SK-N-SH (cell line): ENCODE results near the gene IRAK1BP1. TPM values are rescaled to one million over a fixed set of nuclear protein-coding genes. Genes with fewer than 3 reads are reported as not detected.

Source experiments
- CTCF ChIA-PET: fragments of 300-600, 350-600 bp; formaldehyde crosslinking; extraction: SDS; loops from one replicate; lab custom pipeline; 2021; lab: Yijun Ruan, JAX
- POLR2A ChIA-PET: fragments of 350-600 bp; sonication (Branson Sonifier 250); formaldehyde crosslinking; extraction: SDS; loops from one replicate; lab custom pipeline; 2020; ENCODE audit warnings: antibody characterized with exemption, inconsistent platforms; lab: Yijun Ruan, JAX
- DNase-seq: peaks from one replicate; pipeline ENCODE4 v3.0.0; 2012
- H2AFZ ChIP-seq: fragments of 200-600 bp; sonication (generic); 2 replicates; pipeline ENCODE4 v1.8.1; 2016; ENCODE audit warnings: antibody characterized with exemption, mild to moderate bottlenecking, low read depth
- H3F3A ChIP-seq: fragments of 200-600 bp; sonication (generic); replicated peaks from 2 replicates; pipeline ENCODE3; 2016; ENCODE audit warnings: antibody characterized with exemption, mild to moderate bottlenecking; ENCODE audit not compliant: insufficient read depth
- H3K27ac ChIP-seq, 2 experiments: fragments of 200-500 bp in 1 of 2; fragments of 200-600 bp in 1 of 2; sonication (Bioruptor generic) in 1 of 2; sonication (generic), shearing (Covaris generic) in 1 of 2; 2 replicates each; pipeline versions ENCODE4 v1.5.1 to v1.6.1; 2014 to 2016; ENCODE audit warnings: low read depth in 2 of 2, inconsistent platforms in 1 of 2, low read length in 1 of 2, mild to moderate bottlenecking in 1 of 2, mixed read lengths in 1 of 2
- H3K27me3 ChIP-seq: fragments of 200-600 bp; sonication (generic), shearing (Covaris generic); 2 replicates; pipeline ENCODE4 v1.6.1; 2016; ENCODE audit warnings: mixed run types; ENCODE audit not compliant: insufficient read depth
- H3K36me3 ChIP-seq, 2 experiments: fragments of 200-500 bp in 1 of 2; fragments of 200-600 bp in 1 of 2; sonication (Bioruptor generic) in 1 of 2; sonication (generic) in 1 of 2; replicated peaks in 1 of 2; 2 replicates each; pipeline versions ENCODE3 to v1.5.1; 2014 to 2016; ENCODE audit warnings: low read length in 1 of 2, mild to moderate bottlenecking in 1 of 2; ENCODE audit not compliant: insufficient read depth in 2 of 2, control insufficient read depth in 1 of 2
- H3K4me1 ChIP-seq, 2 experiments: fragments of 200-500 bp in 1 of 2; fragments of 200-600 bp in 1 of 2; sonication (Bioruptor generic) in 1 of 2; sonication (generic), shearing (Covaris generic) in 1 of 2; 2 replicates each; pipeline versions ENCODE4 v1.5.1 to v1.6.1; 2014 to 2016; ENCODE audit warnings: low read depth in 1 of 2, low read length in 1 of 2, mixed run types in 1 of 2; ENCODE audit not compliant: insufficient read depth in 2 of 2, control insufficient read depth in 1 of 2
- H3K4me2 ChIP-seq: fragments of 200-600 bp; sonication (generic), shearing (Covaris generic); 2 replicates; pipeline ENCODE4 v1.6.1; 2017; ENCODE audit warnings: mixed run types
- H3K4me3 ChIP-seq, 2 experiments: fragments of 200-500 bp in 1 of 2; fragments of 200-600 bp in 1 of 2; sonication (Bioruptor generic) in 1 of 2; sonication (generic), shearing (Covaris generic) in 1 of 2; 2 replicates each; pipeline versions ENCODE4 v1.5.1 to v1.8.1; 2014 to 2016; ENCODE audit warnings: low read depth in 2 of 2, inconsistent platforms in 1 of 2, low read length in 1 of 2, mild to moderate bottlenecking in 1 of 2, mixed read lengths in 1 of 2, moderate library complexity in 1 of 2
- H3K79me2 ChIP-seq: fragments of 200-600 bp; sonication (generic); 2 replicates; pipeline ENCODE4 v1.8.1; 2017; ENCODE audit warnings: mild to moderate bottlenecking; ENCODE audit not compliant: insufficient read depth
- H3K9ac ChIP-seq: fragments of 200-600 bp; sonication (generic); 2 replicates; pipeline ENCODE4 v1.6.1; 2017; ENCODE audit warnings: mixed run types
- H3K9me2 ChIP-seq: fragments of 200-600 bp; sonication (generic); 2 replicates; pipeline ENCODE4 v1.6.1; 2017; ENCODE audit warnings: mixed run types
- H3K9me3 ChIP-seq: fragments of 200-600 bp; sonication (generic); 2 replicates; pipeline ENCODE4 v1.6.1; 2017; ENCODE audit warnings: mixed run types, mild to moderate bottlenecking, moderate library complexity
- H4K20me1 ChIP-seq: fragments of 200-600 bp; sonication (generic); 2 replicates; pipeline ENCODE4 v1.6.1; 2017; ENCODE audit warnings: mild to moderate bottlenecking, mixed run types; ENCODE audit not compliant: insufficient read depth
- ELF1 ChIP-seq: IDR thresholded peaks from 2 replicates; pipeline ENCODE4 v1.4.0; 2012
- EP300 ChIP-seq, 2 experiments: IDR thresholded peaks; 2 replicates each; pipeline versions ENCODE4 v1.4.0 to v1.6.1; 2012; ENCODE audit warnings: borderline replicate concordance in 1 of 2, low read depth in 1 of 2, low read length in 1 of 2
- EZH2phosphoT487 ChIP-seq: fragments of 200-600 bp; sonication (generic); IDR thresholded peaks from 2 replicates; pipeline ENCODE4 v1.6.1; 2017; ENCODE audit warnings: low read depth, mixed run types, mild to moderate bottlenecking, antibody characterized with exemption, moderate library complexity, borderline replicate concordance
- FOXM1 ChIP-seq: IDR thresholded peaks from 2 replicates; pipeline ENCODE4 v1.4.0; 2012; ENCODE audit warnings: low read depth, mild to moderate bottlenecking
- GATA2 ChIP-seq: sonication (generic); formaldehyde crosslinking; IDR thresholded peaks from 2 replicates; pipeline ENCODE4 v1.5.0; 2020; ENCODE audit warnings: mild to moderate bottlenecking, missing genetic modification reagents
- JUND ChIP-seq: IDR thresholded peaks from 2 replicates; pipeline ENCODE4 v1.4.0; 2012
- MEF2A ChIP-seq: IDR thresholded peaks from 2 replicates; pipeline ENCODE4 v1.4.0; 2012; ENCODE audit warnings: low read depth, borderline replicate concordance
- PBX3 ChIP-seq: IDR thresholded peaks from 2 replicates; pipeline ENCODE4; 2012
- POLR2AphosphoS5 ChIP-seq: IDR thresholded peaks from 2 replicates; pipeline ENCODE4 v1.6.1; 2012; ENCODE audit warnings: low read depth, low read length
- RCOR1 ChIP-seq: fragments of 150-350 bp; IDR thresholded peaks from 2 replicates; pipeline ENCODE4 v1.6.1; 2017; ENCODE audit warnings: antibody characterized with exemption, low read length
- REST ChIP-seq: IDR thresholded peaks from 2 replicates; pipeline ENCODE4 v1.6.1; 2012; ENCODE audit warnings: mild to moderate bottlenecking, low read depth, low read length, moderate library complexity
- SIN3A ChIP-seq: IDR thresholded peaks from 2 replicates; pipeline ENCODE4 v1.6.1; 2012; ENCODE audit warnings: low read depth, mild to moderate bottlenecking, low read length, moderate library complexity, borderline replicate concordance
- SMC3 ChIP-seq: IDR thresholded peaks from 2 replicates; pipeline ENCODE4 v1.6.1; 2012; ENCODE audit warnings: low read depth, low read length, improper control_type of control experiment
- TAF1 ChIP-seq: IDR thresholded peaks from 2 replicates; pipeline ENCODE4 v1.6.1; 2012; ENCODE audit warnings: low read depth, mild to moderate bottlenecking, low read length, moderate library complexity, borderline replicate concordance
- TEAD4 ChIP-seq: IDR thresholded peaks from 2 replicates; pipeline ENCODE4 v1.4.0; 2012; ENCODE audit warnings: mild to moderate bottlenecking, borderline replicate concordance; ENCODE audit not compliant: insufficient read depth
- USF1 ChIP-seq: IDR thresholded peaks from 2 replicates; pipeline ENCODE4 v1.4.0; 2012; ENCODE audit warnings: low read depth, borderline replicate concordance
- YY1 ChIP-seq: IDR thresholded peaks from 2 replicates; pipeline ENCODE4 v1.4.0; 2012; ENCODE audit warnings: low read depth, mild to moderate bottlenecking
- WGBS: methylation state at CpG from one replicate; pipeline ENCODE4 v1.1.6; 2017; ENCODE audit warnings: low lambda C conversion rate; 5-methylcytosine and 5-hydroxymethylcytosine counted together
- polyA plus RNA-seq, 3 experiments: library from polyadenylated mRNA; depleted of rRNA; stranded (reverse); fragments of >200 nt; gene quantifications; 2 replicates each; pipeline ENCODE4 v1.2.3, GENCODE V29; 2012
- TF ChIP-seq, protein P1 (sequence below): IDR thresholded peaks from 2 replicates; pipeline ENCODE4 v1.4.0; 2012; ENCODE audit warnings: low read depth
- TF ChIP-seq, protein P2 (sequence below): fragments of 150-350 bp; IDR thresholded peaks from 2 replicates; pipeline ENCODE4 v1.6.1; 2017; ENCODE audit warnings: antibody characterized with exemption, low read length, low read depth, borderline replicate concordance

The IRAK1BP1 gene
- polyA plus RNA-seq, 1 of the 3 experiments (the other 2 are of a cell fraction), result 1.8 TPM

DNA sequence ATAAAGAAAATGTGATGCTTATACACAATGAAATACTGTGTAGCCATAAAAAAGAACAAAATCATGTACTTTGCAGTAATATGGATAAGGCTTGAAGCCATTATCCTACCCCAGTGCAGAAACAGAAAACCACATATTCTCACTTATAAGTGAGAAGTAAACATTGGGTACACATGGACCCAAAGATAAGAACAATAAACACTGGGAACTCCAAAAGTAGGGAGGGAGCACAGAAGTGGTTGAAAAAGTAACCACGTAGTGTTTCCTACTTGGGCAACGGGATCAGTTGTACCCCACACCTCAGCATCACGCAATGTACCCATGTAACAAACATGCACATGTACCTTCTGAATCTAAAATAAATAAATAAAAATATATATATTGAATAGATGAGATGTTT is 8.2 kb downstream of the IRAK1BP1 start:
- H3F3A ChIP-seq, result no peaks in the 10 kb centered on the region
- H3K4me3 ChIP-seq, result no peak overlapping the region
- H4K20me1 ChIP-seq, result no peaks in the 10 kb centered on the region
- no peak overlapping the region for H3K9ac ChIP-seq
- H3K4me1 ChIP-seq, result no peaks in the 10 kb centered on the region
- peaks cover 4 to 10% of the 10 kb centered on the region in 2 experiments for H3K36me3 ChIP-seq
- no peak overlapping the region for H2AFZ ChIP-seq
- no peaks in the 10 kb centered on the region; the same call in 1 of the 2 replicates for H3K79me2 ChIP-seq
- CTCF ChIA-PET, result no interaction called here
- 97% methylated on average over 3 of the region's 3 CpGs for WGBS
- DNase-seq, result no peak
- no peak overlapping the region for H3K27ac ChIP-seq
- no peaks in the 10 kb centered on the region for H3K27me3 ChIP-seq
- H3K4me2 ChIP-seq, result no peak overlapping the region
- no peaks in the 10 kb centered on the region for H3K9me3 ChIP-seq
- TF ChIP-seq GATA2 (CRISPR knock-in tag), result no peak
- TF ChIP-seq, protein P1, sequence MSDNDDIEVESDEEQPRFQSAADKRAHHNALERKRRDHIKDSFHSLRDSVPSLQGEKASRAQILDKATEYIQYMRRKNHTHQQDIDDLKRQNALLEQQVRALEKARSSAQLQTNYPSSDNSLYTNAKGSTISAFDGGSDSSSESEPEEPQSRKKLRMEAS, result no peak
- TF ChIP-seq PBX3, result no peak
- TF ChIP-seq EP300 (IDR thresholded peaks at IDR 0.05; ENCODE audit: borderline replicate concordance in 1 of 2, low read depth in 1 of 2, low read length in 1 of 2), result no peak
- no peak for TF ChIP-seq JUND
- no peak for TF ChIP-seq YY1
- TF ChIP-seq USF1, result no peak
- no peak for TF ChIP-seq MEF2A
- TF ChIP-seq, protein P2, sequence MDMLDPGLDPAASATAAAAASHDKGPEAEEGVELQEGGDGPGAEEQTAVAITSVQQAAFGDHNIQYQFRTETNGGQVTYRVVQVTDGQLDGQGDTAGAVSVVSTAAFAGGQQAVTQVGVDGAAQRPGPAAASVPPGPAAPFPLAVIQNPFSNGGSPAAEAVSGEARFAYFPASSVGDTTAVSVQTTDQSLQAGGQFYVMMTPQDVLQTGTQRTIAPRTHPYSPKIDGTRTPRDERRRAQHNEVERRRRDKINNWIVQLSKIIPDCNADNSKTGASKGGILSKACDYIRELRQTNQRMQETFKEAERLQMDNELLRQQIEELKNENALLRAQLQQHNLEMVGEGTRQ, result no peak
- TF ChIP-seq POLR2AphosphoS5, result no peak
- no peak for TF ChIP-seq EZH2phosphoT487
- TF ChIP-seq SMC3, result no peak
- TF ChIP-seq SIN3A, result no peak
- no peak for TF ChIP-seq TEAD4
- no peak for TF ChIP-seq RCOR1
- TF ChIP-seq ELF1, result no peak
- TF ChIP-seq, all 33 proteins: peak for 0
- no peaks in the 10 kb centered on the region for H3K9me2 ChIP-seq
- POLR2A ChIA-PET, result no interaction called here

DNA sequence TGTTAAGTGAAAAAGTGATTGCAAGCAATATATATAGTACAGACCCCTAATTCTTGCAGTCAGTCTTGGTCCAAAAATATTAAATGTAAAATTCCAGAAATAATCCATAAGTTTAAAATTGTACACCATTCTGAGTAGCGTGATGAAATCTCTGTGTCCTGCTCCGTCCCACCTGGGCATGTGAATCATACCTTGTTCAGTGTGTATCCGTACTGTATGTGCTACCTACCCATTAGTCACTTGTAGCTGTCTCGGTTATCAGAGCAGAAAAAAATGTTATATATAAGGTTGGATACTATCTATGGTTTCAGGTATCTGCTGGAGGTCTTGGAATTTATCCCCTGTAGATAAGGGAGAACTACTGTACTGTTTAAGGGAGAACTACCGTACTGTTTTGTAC is 16.3 kb downstream of the IRAK1BP1 start:
- POLR2A ChIA-PET, result no interaction called here
- no peaks in the 10 kb centered on the region for H3K27me3 ChIP-seq
- H3K9me2 ChIP-seq, result no peaks in the 10 kb centered on the region
- no peak overlapping the region for H3K4me2 ChIP-seq
- H3F3A ChIP-seq, result no peaks in the 10 kb centered on the region
- CTCF ChIA-PET, result no interaction called here
- no peak overlapping the region for H3K9ac ChIP-seq
- WGBS, result 89% methylated on average over 5 of the region's 5 CpGs
- no peak overlapping the region for H3K4me3 ChIP-seq
- no peak overlapping the region for H3K27ac ChIP-seq
- no peaks in the 10 kb centered on the region for H3K79me2 ChIP-seq
- no peaks in the 10 kb centered on the region for H3K4me1 ChIP-seq
- no peak for DNase-seq
- no peak overlapping the region for H2AFZ ChIP-seq
- TF ChIP-seq GATA2 (CRISPR knock-in tag) (no peak), REST (no peak), TAF1 (no peak), FOXM1 (no peak)
- H3K36me3 ChIP-seq, result peaks cover 0 to 21% of the 10 kb centered on the region in 2 experiments
- no peaks in the 10 kb centered on the region for H4K20me1 ChIP-seq
- H3K9me3 ChIP-seq, result no peaks in the 10 kb centered on the region
